ENCODE results near the gene ATF7.
"Not testable (repeated sequence)": the region's sequence is repeated elsewhere in the genome, so short reads cannot be mapped to it uniquely, and the experiment has no call there.

ATF7 gene

DNA sequence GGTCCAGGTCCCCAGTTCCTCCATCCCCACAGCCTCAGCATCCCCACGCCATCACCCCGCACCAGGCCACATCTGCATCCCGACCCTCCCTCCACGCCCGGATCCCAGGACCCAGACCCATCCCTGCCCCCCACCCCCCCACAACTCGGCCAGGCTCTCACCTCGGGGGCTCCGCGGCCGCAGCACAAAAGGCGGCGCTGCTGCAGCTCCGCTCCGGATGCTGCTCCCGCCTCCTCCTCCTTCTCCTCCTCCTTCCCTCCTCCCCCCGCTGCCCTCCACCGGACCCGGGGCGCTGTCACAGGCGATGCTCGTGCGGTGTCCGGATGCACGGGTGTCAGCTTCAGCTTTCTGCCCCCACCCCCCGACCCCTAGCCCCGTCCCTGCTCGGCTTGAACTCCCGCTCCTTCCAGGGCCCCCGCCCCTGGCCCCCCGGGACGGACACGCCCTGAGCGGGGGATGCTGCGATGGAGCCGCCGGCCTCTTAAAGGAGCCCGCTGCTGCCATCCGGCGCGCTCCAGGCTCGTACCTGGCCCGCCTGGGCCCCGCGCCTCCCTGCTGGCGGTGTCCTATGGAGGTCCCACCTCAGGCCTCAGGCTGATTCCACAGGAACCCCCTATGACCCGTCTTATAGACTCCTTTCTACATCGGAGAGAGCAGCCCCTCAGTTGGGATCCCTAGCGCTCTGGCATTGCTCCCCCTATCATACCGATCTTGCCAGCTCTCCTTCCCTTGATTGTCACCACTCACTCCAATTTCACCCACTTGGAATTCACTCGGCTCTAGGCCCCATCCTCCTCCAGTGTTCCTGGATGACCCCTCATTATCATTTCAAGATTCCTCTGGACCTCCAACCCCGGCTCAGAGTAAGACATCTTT is 126.7 kb downstream of the ATF7 start, which contains the start of gene MAP3K12:
MAP3K12 (minus strand) TSS at position 193 of the 876 bp plus-strand sequence. CDS start 12,067 bp downstream, outside the sequence.
- DNase-seq = peak; percentile 67

- no peak for DNase-seq
These were observed 127.9 kb downstream of the ATF7 start for GRCh38 chr12:53498235-53498630.

DNA sequence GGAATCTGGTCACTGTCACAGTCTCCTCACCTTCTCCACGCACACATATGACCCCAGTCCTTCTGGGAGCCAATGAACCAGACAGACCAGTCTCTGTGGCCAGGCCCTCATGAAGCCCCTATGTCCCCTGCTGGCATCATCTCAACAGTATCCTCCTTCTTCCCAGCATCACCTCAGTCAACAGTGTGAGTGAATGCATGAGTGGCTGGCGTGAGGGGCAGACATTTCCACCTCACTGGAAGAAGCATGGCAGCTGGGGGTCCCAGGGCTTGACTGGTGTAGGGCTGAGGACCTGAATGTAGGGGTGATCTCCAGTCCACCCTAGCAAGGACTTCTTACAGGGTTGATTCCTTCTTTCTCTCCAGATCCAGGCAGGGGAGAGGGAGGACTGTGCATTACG is 128.7 kb downstream of the ATF7 start:
- DNase-seq = no peak

- no peak for DNase-seq
These were observed 129.5 kb downstream of the ATF7 start for GRCh38 chr12:53496752-53497032.

DNA sequence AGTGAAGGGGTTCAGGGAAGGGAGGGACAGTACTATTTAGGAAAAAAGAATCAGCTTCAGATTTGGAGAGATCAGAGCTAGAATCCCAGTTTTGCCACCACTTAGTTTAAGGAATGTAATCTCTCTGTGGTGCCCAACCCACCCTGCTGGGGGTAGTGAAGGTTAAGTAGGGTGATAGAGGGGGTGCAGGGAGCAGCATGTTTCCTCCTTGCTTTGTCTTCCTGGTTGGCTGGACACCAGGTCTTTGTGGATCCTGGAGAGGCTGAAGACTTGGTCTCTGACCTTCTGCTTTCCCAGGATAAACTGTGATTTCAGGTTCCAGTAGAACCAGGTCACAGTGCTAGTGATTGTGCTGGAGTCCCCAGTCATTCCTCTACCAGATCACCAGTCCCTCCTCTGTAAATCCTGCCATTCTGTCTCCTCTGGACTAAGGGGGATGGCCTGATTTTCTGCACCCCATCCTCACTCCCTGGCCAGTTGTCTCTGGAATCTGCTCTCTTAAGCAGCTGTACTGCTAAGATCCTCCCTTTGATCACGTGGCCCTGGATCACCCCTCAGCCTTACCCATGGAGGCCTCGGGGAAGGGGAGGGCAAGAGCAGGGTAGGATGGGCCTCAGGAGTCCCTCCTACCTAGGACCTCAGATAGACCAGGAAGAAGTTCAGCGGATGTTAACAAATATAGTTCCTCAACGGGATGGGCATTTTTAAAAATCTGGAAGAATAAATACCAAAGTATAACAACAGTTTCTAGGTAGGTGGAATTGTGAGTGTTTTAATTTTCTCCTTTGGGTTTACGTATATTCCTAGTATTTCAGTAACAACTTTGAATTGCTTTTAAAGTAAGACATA is 130.1 kb downstream of the ATF7 start:
- no peak for DNase-seq

DNA sequence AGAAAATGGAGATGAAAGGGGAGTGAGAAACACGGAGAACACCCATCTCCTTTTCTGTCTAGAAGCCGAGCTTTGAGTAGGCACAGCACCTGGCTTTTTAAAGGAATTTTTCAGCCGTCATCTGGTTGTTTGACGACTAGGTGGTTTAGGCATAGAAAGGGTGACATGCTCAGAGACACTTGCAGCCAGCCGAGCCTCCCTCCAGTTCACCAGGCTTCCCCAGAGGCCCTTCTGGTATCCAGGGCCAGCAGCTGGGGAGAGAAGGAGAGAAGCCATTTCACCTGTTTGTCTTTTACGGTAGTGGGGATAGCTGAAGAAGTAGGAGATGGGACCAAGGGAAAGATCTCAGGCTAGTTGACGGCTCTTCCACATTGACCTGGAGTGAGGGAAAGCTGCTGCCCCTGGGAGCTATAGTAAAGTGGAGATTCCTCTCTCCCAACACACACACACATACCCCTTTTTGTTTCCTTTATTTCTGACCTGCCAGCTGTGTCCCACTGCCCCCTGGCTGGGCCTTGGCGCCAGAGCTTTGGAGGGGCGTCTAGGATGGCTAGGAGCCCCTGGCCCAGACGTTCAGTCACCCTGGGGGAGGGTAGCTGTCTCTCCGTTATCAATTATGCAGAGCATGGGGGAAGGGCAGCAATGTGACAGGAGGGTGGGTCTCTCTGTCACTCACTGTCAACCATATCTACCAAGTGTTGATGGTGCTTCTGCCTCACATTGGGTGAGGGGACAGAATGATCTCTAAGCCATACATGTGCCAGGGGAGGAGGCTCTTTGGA is 132.4 kb downstream of the ATF7 start:
- DNase-seq = no peak

DNA sequence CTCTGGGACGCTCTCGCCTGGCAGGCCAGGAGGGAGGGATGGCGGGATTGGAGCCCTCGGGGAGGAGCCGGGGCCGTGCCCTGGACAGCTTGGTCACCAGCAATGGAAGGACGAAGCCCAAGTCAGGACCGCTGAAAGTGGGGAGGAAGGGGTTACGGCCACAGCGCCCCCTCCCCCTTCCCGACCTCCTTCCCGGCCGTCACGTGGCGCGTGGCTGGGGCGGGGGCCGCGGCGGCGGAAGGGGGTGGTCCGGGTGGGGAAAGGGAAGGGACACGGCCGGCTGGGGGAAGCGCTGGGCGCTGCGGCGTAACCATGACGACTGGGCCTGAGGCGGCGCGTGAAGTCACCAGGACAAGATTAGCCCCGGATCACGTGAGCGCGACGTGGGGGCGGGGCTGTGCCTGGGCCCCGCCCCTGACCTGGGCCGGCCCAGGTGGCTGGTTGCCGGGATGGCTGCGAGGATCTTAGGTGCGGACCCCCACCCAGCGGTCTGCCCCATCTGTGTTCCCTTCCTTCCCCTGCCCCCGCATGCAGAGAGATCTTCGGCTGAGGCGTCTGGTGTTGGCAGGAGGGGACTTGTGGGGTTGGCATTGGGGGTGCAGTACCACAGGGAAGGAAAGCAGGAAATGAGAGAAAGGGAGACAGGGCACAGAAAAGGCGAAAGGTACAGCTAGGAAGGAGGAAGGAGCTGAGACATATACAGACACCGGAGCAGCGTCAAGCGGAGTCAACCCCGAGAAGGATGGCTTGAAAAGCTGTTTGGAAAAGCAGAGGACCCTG is 133.2 kb downstream of the ATF7 start:
- peak; percentile 92 for DNase-seq

DNA sequence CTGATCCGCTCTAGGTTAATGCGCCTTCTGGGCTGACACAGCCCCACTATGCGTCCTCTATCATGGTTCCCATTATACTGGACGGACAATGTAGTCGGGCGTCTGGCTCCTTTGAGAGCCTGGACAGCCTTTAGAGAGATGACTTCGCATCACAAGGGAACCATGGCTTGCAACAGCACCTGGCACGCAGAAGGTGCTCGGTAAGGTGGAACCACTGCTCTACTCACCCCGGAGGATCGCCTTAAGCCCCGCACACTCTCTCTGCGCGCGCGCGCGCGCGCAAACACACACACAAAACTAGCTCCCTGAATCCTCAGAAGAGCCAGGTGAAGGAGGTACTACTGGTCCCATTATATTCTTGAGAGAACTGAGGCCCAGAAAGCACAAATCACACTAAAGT is 134.0 kb downstream of the ATF7 start:
- DNase-seq = peak; percentile 23

GRCh38 chr12:53489242-53489864 is 136.8 kb downstream of the ATF7 start:
- DNase-seq = no peak

DNA sequence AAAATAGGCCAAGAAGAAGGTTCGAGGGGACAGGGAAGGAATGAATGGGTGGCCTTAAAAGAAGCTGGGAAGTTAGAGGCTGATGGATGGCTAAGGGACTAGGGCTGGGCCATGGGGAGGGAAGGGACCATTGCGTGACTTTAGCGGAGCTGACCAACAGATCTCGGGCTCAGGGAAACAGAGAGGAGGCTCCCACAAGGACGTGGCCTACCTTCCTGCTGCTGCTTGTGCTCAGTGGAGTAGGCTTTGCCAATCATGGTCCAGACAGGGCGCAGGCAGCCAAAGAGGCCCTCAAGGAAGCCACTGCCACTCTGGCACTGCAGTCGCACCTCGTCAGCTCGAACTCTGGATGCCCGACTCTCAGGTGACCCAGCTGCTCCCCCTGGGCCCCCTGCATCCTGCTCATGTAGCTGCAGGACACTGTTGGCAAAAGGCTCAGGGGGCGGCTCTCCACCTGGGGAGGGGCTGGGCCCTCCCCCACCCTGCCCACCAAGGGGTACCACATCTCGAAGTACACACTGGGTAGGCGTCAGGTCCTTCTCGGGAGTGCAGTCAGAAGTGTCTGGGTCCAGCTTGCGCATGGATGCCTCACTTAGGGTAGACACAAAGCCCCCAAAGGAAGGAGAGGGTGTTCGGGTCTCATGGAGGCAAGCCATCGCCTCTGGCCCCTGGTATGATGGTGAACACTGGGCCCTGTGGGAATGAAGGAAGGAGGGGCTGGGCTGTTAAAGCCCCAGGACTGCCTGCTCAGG is 139.3 kb downstream of the ATF7 start:
- DNase-seq = no peak

DNA sequence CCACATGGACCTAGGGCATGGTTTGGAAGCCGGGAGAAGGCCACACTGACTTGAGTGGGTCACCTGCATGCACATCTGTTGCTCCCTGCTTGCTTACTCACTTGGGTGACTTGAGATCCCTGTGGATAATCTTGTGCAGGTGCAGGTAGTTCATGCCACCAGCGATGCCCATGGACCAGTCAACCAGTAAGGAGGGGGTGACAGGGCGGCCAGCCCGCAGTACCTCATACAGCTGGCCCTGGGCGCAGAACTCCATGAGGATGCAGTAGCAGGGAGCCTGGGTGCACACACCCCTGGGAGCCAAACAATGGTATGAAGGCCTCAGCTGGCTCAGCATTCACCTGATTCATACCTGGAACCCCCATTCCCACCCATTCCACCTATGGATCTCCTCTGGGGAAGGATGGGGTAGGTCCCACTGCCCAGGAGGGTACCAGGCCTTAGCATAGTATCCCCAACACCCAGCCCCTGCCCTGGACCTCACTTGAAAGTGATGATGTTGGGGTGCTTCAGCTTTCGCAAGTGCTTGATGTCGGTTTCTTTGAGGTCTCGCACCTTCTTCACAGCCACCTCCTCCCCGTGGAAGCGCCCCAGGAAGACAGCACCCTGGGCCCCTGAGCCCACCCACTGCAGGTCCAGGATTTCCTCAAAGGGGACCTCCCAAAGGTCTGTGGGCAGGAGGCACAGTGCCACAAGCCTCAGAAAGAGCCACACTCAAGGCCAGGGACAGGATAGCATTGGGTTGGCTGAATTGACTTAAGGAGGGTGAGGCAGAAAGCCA is 140.0 kb downstream of the ATF7 start:
- DNase-seq = no peak

DNA sequence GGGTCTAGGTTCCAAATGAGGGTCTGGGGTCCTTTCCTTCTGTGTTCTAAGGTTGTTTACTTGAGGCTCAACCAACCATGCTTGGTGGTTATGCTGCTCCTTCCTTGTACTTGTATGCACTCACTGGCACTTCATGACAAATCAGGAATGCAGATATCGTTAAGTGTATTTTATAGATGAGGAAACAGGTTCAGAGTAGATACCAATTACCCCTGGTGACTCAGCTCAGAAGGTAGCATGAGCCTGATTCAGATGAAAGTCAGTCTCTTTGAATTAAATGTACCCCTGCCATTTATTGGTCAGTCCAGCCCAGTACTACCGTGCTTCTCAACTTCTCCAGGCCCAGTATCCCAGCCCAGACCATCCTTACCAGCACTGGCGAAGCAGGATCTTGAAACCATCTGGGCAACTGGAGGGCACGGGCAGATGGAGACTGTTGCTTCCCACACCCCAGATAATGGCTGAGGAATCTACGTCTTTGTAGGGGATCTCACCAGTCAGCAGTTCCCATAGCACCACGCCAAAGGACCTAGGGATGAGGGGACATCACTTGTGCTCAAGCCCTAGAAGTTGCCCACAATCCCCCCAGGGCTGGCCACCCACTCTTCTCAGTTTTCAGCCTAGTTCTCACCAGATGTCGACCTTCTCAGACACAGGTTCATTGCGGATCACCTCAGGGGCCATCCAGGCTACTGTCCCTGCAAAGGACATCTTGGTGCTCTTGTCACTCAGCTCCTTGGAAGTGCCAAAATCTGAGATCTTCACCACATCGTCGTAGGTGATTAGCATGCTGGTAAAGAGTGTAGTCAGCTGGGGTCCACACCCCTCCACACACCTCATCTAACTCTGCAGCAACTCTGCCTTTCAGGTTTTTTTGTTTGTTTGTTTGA is 141.3 kb downstream of the ATF7 start:
- no peak for DNase-seq

- DNase-seq = no peak
These were observed 142.2 kb downstream of the ATF7 start for GRCh38 chr12:53483979-53484377.

DNA sequence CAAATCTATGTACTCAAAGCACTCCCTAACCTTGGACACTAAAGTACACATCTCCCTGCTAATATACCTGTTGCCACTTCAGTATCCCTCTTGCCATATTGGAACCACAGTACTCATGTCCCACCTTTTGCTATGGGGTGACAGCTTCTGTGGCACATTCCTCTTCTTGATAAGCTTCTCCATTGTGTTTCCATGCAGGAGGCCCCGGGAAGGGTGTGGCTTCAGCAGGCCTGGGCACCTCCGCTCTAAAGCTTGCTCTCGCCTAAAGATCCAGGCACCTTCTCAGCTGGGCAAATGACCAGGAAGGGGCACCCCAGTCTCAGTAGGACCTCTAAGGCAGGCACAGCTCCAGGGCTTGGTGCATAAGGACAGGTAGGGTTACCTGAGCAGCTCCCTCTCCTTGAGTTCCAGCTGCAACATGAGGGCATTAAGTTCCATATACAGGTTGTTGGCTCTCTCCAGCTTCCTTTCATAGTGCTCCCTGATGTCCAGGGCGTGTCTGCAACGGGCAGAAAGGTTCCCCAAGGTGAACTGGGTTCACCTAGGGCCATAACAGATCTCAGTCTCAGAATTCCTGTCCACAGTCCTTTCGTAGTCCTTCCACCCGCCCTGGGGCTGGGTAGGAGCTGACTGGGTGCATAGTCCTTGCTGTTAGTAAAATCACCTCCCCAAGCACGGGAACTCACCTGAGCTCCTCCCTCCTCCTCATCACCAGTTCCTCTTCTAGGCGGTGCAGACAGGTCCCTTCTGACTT is 142.8 kb downstream of the ATF7 start:
- no peak for DNase-seq

- DNase-seq = no peak
These were observed 143.5 kb downstream of the ATF7 start for GRCh38 chr12:53482626-53483168.

- DNase-seq = peak; percentile 30
These were observed 144.1 kb downstream of the ATF7 start for GRCh38 chr12:53481939-53482586.

DNA sequence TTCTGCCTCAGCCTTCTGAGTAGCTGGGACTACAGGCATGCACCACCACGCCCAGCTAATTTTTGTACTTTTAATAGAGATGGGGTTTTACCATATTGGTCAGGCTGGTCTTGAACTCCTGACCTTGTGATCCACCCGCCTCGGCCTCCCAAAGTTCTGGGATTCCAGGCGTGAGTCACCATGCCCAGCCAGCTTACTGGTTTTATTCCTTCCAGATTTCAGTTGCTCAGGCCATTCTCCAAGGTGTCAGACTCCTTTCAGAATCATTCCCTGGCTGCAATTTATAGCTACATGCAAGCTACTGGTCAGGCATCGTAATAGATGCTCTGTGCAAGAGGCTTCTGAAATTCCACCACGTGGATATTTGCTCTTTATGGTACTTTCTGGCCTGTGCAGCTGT is 144.7 kb downstream of the ATF7 start:
- not testable (repeated sequence) for DNase-seq

Data from CD4-positive, alpha-beta T cell treated with Interleukin-10 for 1 hour (primary cell).